Activated CD4-positive, CD25-positive, alpha-beta regulatory T cell (primary cell): ENCODE data around the gene NLK.
"Not testable (repeated sequence)": the region's sequence is repeated elsewhere in the genome, so short reads cannot be mapped to it uniquely, and the experiment has no call there.

Experiments
- DNase-seq, 4 experiments: peaks; one replicate each; lab custom pipeline; 2025; lab: John Stamatoyannopoulos, UW

The NLK gene

DNA sequence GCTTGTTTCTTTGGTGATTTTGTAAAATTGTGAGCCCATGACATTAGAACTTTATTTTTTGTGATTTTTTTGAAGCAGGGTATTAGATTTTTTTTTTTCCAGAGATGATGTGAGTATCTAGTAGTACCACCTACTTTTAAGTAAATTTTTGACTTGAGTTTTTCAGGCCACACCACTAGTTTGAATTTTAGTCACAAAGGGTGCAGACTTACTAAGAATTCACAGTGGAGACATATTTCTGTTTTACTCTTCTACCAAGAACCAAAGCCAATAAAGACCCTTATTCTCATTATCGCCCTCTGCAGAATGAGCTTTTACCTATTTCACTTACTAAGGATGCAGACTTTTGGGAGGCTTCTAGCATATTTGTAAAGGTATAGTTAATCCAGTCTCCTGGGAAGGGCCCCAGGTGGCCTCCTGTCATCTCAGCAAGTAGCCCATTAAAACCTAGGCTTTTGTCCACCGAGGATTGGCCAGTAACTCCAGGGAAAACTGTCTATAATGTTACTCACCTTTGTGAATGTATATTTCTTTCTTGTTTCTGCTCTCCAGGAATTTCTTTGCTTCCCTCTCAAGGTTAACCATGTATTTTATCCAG lies 30.6 kb downstream of the NLK start:
- no peak for DNase-seq

DNA sequence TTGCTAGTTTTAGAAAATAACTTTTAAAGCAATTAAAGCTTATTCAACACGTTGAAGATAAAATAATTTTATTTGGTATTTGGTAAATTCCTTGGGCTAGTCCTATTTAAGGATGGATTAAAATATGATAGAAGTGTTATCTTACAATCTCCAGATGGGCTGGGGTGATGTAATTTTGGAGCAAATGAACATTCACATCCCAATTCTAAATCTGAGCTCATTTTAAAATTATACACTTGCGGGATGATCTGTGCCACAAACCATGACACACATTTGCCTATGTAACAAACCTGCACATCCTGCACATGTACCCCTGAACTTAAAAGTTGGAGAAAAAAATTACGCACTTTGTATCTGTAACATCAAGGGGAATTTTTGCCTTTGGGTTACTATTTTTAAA lies 31.5 kb downstream of the NLK start:
- DNase-seq: no peak

DNA sequence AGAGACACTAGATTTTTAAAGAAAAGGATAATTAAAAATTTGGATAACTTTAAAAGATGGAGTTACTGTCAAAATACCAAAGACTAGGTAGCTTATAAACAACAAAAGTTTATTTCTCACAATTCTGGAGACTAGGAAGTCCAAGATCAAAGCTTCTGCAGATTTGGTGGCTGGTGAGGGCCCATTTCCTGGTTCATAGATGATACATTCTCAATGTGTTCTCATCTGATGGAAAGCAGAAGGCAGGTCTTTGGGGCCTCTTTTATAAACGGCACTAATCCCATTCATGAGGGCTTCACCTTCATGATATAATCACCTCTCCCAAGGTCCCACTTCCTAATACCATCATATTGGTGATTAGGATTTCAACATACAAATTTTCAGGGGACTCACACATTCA lies 33.7 kb downstream of the NLK start:
- DNase-seq: no peak

DNA sequence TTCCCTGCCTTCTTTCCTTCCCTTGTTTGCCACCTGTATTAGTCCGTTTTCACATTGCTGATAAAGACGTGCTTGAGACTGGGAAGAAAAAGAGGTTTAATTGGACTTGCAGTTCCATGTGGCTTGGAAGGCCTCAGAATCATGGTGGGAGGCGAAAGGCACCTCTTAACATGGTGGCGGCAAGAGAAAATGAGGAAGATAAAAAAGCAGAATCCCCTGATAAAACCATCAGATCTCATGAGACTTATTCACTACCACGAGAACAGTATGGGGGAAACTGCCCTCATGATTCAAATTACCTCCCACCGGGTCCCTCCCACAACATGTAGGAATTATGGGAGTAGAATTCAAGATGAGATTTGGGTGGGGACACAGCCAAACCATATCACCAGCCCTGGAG lies 34.7 kb downstream of the NLK start:
- not testable (repeated sequence) for DNase-seq

DNA sequence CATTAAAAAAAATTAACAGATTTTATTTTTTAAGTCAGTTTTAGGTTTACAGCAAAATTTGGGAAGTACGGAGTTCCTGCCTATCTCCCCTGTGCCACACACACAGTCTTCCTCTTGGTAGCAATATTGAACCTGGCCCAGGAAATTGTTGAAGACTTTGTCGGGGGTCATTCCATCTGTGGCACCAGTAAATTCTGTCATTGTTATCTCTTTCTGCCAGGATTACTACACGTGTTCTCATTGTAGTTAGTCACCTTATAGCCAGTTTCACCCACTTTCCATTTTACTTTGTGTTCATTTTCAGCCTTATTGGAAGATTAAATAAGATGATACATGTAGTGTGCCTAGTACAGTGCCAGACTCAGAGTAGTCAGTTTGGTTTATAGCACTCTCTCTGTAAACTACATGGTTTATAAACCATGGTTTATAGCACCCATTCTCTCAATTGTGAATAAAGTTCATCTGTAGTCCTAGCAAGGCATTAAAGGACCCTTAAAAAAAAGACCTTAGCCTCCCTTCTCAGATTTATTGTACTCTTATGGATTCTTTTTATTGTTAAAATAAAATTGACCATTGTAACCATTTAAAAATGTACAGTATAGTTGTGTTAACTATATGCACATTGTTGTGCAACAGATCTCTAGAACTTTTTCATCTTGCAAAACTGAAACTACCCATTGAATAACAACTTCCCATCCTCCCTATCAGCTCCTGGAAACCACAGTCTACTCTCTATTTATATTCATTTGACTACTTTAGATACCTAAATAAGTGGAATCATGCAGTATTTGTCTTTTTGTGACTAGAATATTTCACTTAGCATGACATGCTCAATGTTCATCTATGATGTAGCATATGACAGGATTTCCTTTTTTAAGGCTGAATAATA lies 36.1 kb downstream of the NLK start:
- no peak for DNase-seq

DNA sequence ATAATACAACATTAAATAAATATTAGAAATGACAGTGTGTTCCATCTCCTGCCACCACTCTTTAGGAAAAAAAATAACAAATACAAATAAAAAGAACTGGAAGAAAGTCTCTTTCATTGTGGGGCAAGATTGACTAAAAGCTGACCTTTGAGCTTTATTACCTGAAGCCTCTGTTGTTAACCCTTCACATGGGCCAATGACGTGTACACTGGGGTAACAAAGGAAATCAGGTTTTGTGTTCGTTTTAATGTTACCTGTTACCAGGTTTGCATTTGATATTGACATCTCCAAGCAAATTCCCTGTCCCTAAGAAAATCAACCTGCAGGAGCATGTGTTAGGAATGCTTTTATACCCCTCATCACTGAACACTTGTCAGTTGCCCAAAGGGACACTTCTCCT lies 39.0 kb downstream of the NLK start:
- DNase-seq: no peak

DNA sequence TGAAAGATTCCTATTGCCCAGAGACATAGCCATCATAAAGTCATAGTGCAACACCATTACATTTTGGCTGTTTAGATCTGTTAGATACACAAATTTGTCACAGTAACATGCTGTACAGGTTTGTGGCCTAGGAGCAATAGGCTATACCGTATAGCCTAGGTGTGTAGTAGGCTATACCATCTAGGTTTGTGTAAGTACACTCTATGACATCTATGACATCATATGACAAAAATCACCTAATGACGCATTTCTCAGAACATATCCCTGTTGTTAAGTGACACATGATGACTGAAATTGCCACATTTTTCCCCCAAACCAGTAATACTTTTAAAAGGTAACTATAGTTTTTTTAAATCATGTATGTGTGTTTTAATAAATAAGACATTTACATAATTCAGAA lies 43.3 kb downstream of the NLK start:
- no peak for DNase-seq

DNA sequence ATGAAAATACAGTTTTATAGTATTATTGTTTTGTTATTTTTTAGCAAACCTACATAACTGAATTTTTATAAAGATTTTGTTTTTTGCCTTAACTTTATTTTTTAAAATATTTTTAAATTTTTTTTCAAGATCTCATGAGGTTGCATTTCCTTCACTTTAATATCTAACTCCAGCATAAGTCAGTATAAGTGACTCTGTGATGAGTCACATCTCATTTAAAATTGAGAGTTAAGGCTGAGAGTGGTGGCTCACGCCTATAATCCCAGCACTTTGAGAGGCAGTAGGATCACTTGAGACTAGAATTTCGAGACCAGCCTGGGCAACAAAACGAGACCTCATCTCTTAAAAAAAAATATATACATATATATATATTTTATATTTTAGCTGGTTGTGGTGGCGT lies 44.0 kb downstream of the NLK start:
- DNase-seq: no peak

DNA sequence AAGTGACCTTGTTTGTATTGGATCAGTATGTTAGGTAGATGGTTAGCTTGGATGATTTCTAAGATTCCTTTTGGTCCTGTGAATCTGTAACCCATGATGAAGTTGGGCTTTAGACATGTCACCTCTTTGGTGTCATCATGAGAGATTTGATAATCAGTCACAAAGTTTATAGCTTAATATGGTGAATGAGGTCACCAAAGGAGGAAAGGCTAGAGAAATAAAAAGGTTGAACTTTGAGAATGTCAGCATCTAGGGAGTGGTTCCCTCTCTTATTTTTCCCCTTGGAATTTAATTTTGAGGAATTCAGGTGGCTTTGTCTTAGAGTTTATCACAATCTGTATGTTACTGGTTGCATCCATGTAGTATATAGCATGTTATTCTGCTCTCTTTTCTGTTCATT lies 45.3 kb downstream of the NLK start:
- no peak for DNase-seq

DNA sequence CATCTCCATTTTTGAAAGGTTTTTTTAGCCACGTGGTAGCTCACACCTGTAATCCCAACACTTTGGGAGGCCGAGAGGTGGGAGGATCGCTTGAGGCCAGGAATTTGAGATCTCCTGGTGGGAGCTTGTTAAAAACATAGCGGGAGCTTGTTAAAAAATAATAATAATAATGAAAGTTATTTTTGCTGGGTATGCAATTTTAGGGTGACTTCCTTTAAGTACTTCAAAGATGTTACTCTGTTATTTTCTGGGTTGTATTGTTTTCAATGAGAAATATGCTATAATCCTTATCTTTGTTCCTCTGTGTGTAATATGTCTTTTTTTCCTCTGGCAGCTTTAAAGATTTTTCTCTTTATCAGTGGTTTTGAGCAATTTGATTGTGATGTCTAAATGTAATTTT lies 48.1 kb downstream of the NLK start:
- DNase-seq: no peak

DNA sequence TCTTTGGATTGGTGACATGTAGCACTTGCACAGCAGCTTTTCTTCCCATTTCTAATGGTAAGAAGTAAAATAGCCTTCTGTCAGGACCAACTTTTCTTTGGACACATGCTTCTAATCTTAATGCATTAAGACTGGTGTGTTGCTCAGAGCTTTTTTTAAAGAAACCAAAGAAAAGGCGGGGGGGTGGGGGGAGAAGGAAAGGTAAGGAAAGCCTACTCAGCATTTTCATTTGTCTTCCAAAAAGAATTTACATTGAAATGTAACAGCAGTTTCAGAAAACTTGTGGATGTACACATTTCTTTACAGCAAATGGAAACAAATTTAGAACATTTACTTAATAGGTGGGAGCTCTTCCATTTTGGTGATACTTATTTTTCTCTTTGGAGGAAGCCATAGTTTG lies 49.6 kb downstream of the NLK start:
- DNase-seq: no peak

DNA sequence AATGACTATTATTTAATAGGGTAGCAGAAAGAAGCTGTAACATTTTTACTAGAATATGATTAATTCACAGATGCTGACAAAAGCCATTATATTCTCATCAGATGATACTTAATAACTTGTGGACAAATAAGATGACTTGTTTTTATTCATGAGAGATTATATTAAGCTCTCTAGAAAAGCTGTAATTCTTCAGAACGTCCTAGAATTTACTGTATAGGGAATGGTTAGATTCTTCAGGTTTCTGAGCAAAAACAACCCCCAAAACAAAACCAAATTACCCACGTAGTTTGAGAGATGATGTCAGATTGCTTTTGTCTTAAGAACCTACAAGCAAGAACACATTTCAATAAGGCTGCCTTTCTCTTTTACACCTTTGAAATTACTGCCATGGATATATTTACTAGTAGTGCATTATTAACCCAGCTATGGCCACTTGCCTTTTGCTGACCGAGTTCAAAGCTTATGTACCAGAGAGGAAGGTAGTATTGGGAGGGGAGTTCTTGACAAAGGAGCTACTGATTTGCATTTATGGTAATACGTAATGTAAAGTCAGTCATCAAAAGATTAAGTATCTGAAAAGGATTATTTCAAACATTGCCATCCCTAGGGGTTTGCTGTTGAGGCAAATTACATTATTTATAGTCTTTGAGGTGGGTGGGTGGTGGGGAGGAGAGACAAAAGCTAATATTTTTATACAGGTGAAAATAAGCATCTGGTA lies 51.7 kb downstream of the NLK start:
- no peak for DNase-seq

DNA sequence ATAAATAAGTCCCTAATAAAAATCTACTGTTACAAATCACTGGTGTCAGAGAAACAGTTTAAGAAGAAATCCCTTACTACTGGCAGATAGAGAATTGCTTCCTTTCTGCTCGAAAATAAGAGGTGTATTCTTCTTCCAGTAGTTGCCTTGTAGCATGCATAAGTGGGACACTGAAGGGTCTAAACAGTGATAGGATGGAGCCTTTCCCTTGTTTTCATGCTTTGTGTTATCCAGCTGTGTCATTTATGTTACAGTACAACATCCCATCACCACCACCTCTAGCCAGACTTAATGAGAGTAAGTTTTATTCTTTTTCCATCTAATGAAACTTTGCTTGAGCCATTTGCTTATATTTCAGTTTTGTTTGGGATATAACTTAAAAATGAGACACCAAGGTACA lies 54.3 kb downstream of the NLK start:
- DNase-seq: no peak

DNA sequence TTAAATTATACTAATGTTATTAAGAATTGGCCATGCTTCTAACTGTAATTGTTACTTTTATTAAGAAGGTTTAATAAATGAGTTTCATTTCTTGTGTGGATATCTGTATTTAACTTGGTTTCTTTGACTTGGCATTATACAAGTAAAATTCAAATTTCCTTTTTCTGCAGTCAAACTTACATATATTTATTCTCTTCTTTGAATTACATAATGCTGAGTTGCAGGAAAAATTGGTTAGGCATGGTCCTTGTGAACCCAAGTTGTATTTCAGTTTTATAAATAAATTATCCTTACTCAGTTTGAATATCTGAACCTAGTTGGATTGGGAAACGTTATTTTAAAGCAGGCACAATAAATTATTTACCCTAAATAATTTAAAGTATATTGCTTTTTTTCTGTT lies 54.8 kb downstream of the NLK start:
- no peak for DNase-seq

DNA sequence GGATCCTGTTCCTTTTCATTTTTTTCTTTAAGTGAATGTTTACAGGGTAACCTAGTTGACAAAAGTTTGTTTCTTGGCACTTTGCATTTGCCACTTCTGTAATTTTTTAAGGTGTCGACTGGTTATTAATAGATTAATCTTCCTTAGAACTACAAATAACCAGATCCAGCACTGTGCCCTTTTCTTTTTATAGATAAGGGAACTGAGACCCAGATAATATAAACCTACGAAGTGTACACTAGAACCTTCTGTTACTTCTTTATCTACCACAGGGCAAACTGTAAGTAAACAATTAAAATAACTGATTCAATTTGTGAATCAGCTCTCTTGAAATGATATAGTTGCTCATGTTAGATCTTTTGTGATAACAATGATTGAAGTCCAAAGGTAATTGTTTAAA lies 55.4 kb downstream of the NLK start:
- DNase-seq: no peak

DNA sequence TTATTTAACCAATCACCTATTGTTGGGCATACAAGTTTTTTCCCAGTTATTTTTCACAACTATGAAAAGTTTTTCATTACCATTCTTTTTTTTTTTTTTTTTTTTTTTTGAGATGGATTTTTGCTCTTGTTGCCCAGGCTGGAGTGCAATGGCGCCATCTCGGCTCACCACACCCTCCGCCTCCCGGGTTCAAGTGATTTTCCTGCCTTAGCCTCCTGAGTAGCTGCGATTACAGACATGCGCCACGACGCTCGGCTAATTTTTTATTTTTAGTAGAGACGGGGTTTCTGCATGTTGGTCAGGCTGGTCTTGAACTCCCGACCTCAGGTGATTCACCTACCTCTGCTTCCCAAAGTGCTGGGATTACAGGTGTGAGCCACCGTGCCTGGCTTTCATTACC lies 56.1 kb downstream of the NLK start:
- DNase-seq: not testable (repeated sequence)

DNA sequence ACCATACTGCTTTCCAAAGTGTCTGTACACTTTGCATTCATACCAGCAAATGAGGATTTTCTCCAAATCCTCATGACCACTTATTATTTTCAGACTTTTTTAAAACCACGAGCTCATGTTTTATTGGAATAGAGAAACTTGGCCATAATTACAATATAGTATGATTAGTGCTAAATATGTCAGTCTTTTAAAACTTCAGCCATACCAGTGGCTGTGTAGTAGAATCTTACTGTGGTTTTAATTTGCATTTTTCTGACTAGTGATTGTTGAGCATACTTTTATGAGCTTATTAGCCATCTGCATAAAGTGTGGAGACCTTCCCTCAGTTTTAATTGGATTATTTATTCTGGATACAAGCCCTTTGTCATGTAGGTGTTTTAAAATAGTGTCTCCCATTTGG lies 57.8 kb downstream of the NLK start:
- DNase-seq: no peak

DNA sequence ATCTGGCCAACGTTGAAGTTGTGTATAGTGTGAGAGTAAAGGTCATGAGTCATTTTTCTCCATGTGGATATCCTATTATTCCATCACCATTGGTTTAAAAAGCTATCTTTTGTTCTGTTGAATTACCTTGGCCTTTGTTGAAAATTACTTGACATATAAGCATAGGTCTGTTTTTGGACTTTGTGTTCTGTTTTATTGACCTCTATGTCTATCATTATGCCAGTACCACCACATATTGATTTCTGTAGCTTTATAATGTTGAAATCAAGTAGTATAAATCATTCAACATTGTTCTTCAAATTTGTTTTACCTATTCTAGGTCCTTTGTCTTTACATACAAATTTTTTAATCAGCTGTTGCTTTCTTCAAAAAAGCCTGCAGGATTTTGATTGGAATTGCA lies 58.5 kb downstream of the NLK start:
- no peak for DNase-seq

DNA sequence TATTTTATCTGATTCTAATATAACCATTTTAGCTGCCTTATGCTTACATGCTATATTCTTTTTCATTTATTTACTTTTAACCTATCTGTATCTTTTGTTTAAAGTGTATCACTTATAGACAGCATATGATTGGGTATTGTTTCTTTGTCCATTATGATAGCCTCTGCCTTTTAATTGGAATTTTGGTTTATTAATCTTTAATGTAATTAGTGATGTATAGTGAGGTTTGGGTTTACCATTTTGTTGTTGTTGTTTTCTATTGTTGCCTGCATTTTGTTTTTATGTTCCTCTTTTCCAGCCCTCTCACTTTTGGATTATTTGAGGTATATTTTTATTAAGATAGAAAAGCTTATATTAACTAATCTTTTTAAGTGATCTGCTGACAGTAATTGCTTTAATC lies 59.4 kb downstream of the NLK start:
- no peak for DNase-seq

DNA sequence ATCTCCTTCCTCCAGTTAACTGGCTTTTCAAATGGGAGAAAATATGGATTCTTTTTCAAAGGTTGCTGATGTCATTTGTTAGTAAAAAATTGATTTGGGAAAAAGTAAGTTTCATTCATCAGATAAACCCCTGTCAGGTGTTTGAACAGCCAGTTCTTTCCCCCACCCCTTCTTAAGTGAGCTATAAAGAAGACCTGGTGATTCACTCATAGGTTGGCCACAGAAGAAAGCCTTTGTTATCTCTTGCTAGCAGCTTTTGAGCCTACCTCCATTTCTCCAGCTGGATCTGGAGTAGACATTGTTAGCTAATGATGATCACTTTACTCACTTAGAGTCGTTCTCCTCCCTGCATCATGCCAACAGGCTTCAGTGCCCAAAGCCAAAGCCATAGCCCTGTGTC lies 63.0 kb downstream of the NLK start:
- DNase-seq: no peak

DNA sequence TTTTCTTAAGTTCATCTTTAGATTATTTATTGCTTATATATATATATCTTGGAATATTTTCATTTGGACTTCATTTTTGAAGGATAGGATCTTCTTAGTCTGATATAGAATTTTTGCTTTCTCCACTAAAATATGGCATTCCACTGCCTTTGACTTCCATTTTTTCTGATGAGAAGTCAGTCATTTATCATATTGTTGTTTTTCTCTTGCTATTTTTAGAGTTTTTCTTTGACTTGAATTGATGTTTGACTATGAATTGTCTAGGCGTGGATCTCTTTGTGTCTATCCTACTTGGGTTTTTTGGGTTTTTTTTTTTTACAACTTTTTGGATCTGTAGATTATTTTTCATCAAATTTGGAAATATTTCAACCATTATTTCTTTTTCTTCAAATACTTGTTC lies 67.7 kb downstream of the NLK start:
- DNase-seq: no peak

DNA sequence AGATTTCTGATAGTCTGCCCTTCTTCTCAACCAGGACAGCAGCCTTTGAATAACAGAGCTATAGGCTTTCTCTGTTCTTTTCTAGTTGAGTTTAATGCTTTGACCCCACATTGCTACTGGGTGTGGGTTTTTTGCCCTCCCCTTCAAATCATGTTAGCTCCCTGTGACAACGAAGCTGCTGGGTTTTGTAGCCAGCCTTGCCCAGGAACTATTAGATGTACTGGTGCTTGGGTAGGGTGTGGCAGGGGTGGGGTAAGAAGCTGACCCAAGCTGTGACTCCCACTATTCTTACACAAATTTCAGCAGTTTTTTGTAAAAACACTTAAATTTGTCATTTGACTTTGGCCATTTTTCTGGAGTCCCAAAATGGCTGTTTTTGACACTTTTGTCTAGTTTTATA lies 69.7 kb downstream of the NLK start:
- no peak for DNase-seq

DNA sequence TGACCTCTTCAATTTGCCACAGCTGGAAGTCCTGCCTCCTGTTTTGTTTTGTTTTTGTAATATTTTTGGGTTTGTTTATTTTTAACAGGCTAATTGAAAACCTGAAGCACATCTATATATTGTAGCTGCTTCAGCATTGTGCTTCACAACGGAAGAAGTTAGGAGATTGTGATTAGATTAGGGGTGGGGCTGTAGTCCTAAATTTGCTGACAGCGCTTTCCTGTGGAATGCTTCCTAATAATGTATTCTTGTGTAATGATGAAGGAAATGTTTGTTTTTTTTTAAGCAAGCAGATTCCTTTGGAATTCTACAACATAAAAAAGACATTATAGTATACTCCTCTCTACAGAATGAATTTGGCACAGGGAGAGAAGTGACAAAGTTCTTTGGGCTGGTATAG lies 70.1 kb downstream of the NLK start:
- DNase-seq: no peak
